ACHN (cell line): ENCODE measurements around the gene ATP1A3.
"Not testable (repeated sequence)": the region's sequence is repeated elsewhere in the genome, so short reads cannot be mapped to it uniquely, and the experiment has no call there.

Experiments
- DNase-seq: peaks from one replicate; pipeline ENCODE4 v3.0.0-alpha.2; 2015
- in situ Hi-C: cut with HindIII; loops from 2 replicates; pipeline ENCODE4 v1.10.0; 2017; ENCODE audit warnings: low sequenced_read_pairs, low pct_ligation_motif_present, low pct_unique_long_range_greater_than_20kb

Gene ATP1A3

GRCh38 chr19:42018503-42019193 lies 24.6 kb upstream of the ATP1A3 start:
- in situ Hi-C loops, result no loop called here
- DNase-seq, result no peak

- in situ Hi-C loops, result no loop called here
- no peak for DNase-seq
Measured at GRCh38 chr19:42017040-42017439, 23.0 kb upstream of the ATP1A3 start.

DNA sequence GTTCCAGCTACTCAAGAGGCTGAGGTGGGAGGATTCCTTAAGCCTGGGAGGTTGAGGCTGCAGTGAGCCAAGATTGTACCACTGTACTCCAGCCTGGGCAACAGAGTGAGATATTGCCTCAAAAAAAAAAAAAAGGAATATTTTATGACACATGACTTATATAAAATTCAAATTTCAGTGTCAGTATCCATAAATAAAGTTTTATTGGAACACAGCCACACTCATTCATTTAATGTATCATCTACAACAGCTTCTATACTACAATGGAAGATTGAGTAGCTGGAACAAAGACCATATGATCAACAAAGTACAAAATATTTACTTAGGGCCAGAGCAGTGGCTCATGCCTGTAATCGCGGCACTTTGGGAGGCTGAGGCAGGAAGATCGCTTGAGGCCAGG lies 18.7 kb upstream of the ATP1A3 start:
- in situ Hi-C loops, DNase-seq: not testable (repeated sequence)

DNA sequence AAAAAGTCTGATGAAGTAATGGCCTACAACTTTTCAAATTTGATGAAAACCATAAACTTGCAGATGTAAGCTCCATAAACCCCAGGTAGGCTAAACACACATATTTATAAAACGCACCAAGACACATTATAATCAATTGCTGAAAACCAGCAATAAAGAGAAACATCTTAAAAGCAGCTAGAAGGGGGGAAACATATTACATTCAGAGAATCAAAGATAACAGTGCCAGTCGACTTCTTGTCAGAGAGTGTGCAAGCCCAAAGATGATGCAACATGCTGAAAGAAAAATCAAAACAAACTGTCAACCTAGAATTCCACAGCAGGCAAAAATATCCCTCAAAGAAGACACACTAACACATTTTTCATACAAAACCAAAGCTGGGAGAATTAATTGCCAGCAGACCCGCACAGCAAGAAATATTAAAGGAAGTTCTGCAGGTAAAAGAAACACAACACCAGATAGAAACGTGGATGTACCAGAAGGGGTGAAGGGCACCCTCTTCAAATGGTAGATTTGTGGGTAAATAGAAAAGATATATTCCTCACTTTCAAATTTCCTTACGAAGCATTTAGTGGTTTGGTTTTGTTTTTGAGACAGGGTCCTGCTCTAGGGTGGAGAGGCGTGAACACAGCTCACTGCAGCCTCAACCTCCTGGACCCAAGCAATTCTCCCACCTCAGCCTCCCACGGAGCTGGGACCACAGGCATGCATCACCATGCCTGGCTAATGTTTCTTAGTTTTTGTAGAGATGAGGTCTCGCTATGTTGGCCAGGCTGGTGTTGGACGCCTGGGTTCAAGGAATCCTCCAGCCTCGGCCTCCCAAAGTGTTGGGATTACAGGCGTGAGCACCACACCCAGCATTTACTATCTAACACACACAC lies 16.5 kb upstream of the ATP1A3 start:
- in situ Hi-C loops, result no loop called here
- DNase-seq, result peak; percentile 8

DNA sequence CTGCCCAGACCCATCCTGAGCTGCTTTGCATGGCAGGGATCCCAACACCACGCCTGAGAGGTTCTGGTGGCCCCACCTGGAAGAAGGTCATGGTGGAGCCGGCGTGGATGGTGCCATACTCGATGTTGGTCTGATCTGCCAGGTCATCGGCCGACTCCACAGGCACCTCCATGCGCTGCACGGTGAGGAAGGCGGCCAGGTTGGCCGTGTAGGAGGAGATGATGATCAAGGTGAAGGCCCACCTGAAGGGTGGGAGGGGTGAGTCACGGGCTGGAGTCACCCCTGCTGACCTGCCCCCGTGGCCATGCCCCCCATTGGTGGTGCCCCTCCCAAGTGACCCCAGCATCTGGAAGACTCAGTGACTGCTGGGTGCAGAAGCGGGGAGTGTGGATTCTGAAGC lies 12.5 kb upstream of the ATP1A3 start:
- DNase-seq, result no peak
- in situ Hi-C loops, result no loop called here

GRCh38 chr19:42005504-42005903 lies 11.5 kb upstream of the ATP1A3 start:
- no peak for DNase-seq
- in situ Hi-C loops, result no loop called here

DNA sequence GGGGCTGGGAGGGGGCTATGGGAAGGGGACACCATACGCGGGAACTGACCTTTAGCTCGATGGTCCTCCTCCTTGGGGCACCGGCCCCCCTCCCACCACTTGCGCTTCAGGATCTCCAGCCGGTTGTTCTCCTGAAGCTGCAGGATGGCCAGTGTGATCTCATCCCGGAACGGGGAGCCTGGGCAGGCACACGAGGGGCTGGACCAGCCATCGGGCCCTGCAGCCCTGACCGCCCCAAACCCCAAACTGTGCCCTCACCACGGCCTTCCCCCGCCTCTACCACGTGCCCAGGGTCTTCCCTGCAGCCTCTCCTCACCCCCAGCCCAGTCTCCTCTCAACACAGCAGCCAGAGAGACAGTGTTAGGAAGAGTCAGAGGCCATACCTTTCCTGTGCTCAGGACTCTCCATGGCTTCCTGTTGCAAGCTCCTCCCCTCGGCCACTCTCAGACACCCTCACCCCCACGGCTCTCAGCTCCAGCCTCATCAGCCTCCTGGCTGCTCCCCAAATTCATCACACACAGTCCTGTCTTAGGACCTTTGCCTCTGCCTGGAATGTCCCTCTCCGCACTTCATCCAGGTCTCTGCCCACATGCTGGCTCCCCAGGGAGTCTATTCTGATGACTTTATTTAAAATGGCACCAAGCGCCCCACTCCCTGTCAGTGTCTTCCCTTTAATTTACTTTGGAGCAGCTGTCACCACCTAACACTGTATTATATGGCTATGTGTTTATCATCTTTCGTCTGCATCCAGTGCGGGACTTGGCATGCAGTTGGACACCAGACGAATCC lies 9.7 kb upstream of the ATP1A3 start:
- no peak for DNase-seq
- in situ Hi-C loops, result no loop called here

- in situ Hi-C loops, result no loop called here
Measured at GRCh38 chr19:41999878-42000208, 5.8 kb upstream of the ATP1A3 start.

GRCh38 chr19:41999071-41999877 lies 5.2 kb upstream of the ATP1A3 start:
- DNase-seq, result no peak
- in situ Hi-C loops, result no loop called here

More at GRCh38 chr19:41999878-42000208, 5.8 kb upstream of the ATP1A3 start:
- no peak for DNase-seq

DNA sequence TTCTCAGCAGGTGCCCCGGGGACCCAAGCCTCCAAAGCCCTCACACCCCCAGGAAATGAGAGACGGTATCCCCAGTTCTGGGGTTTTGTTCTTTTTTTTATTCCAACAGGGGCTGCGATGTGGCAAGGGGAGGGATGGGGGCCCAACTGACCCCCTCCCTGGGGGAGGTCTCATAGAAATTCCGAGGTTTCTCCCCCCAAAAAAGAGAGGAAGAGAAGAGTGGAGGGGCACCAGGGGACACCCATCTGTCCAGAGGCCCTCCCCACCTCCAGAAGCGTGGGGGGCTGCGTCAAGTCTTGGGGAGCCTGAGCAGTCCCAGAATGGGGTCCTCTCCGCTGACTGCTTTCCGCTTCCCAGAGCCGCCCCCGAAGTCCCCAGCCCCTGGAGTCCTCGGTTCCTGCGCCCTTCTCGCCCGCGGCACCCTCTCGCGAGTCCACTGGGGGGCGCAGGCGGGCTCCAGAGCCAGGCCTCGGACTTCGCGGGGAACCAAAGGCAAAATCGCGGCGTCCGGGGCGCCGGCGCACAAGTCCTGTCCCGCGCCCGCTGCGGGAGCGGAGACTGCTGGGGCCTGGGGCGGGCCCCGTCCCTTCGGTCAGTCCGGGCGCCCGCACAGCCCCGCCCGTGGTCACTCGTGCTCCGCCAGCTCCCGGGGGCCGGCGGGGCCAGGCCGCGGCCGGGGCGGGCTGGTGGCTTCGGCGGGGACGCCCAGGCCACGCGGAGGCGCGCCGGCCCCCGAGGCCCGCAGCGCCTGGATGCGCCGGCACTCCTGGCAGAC lies 4.4 kb upstream of the ATP1A3 start:
- in situ Hi-C loops, result no loop called here
- DNase-seq, result peak; percentile 56

- in situ Hi-C loops, result no loop called here
- no peak for DNase-seq
Measured at GRCh38 chr19:41997851-41998229, 3.8 kb upstream of the ATP1A3 start.

DNA sequence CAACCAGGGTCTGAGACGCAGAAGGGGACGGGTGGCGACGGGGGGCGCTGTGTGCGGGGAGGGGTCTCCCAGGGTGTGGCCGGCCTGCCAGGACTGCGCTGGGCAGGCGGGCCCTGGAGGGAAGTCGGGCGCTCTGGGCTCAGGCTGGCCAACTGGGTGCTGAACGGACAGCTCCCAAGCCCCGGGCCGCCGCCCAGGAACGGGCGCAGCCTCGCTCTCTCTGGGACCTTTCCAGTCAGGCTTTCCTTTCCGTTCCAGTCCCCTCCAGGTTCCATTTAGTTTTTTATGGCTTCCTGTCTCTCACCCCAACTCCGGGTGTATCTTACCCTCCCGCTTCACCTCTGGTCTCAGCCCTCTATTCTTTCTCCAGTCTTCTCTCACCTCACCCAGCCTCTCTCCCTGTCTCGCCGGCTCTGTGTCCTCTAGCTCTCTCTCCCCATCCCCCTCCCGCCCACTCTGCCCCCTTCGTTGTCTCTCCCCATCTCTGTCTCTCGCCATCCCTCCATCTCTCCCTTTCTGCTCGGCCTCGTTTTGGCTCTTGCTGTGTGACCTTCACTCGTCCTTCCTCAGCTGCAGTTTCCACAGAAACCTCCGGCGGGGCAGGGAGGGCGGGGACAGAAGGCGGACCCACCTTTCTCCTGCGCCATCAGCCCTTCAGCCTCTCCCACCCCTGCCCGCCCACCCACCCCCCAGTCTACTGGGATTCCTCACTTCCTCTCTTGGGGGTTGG lies 3.3 kb upstream of the ATP1A3 start:
- in situ Hi-C loops, result no loop called here
- DNase-seq, result peak; percentile 48

DNA sequence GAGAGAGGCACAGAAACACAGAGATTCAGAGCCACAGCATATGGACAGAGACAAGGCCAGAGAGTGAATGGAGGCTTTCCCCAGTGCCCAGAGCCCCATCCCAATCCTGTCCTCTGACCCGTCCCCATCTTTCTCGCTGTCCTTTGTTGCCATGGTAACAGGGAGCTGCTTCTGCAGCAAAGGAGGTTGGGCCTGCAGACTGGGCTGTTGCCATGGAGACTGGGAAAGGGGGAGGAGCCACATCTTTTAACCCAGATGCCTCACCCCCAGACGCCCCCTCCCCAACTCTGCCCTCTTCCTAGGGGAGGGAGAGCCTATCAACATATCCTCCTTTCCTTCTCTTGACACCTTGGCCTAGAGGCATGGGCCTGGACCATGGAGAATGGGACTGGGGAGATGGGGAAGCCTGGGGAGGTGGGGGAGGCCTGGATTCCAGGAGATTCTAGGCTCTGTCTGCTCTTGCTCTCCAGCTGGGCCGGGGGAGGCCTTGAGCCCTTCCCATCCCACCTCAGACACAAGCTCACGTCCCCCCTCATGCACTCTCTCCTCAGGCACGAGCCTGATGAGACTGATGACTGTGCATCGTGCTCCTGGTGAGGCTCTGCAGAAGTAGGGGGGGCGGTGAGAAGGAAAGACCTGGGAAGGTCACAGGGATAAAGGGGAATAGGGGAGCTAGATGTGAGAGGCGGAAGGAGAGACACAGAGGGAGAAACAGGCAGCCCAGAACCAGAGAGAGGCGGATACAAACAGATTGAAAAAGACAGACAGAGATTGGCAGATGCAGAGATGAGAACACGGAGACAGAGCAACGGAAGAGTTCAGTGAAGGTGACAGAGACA lies 2.1 kb upstream of the ATP1A3 start:
- in situ Hi-C loops, result no loop called here

GRCh38 chr19:41994994-41995958 lies 1.2 kb upstream of the ATP1A3 start:
- DNase-seq, result no peak
- in situ Hi-C loops, result no loop called here

More for the DNA sequence above, 2.1 kb upstream of the ATP1A3 start:
- no peak for DNase-seq

GRCh38 chr19:41994521-41994971 lies 516 bp upstream of the ATP1A3 start:
- in situ Hi-C loops, result no loop called here
- DNase-seq, result no peak
